Keratinocyte (primary cell): ENCODE measurements around the gene MCTP2. TPM values are rescaled to one million over a fixed set of nuclear protein-coding genes. Genes with fewer than 3 reads are reported as not detected.

Experiments used
- DNase-seq: peaks from one replicate; pipeline ENCODE4 v3.0.0-alpha.2; 2011; ENCODE audit warnings: low read depth, missing footprints, low spot score
- FAIRE-seq: peaks from 2 replicates; lab custom pipeline; 2011; peaks lifted over from hg19 to GRCh38; lab: Jason Lieb, UNC
- H2AFZ ChIP-seq: 2 replicates; pipeline ENCODE4 v1.6.0; 2012; ENCODE audit warnings: low read length, control low read depth, inconsistent platforms; ENCODE audit not compliant: control insufficient read depth
- H3K27ac ChIP-seq: 2 replicates; pipeline ENCODE4 v1.5.1; 2011; ENCODE audit warnings: low read length; ENCODE audit not compliant: control insufficient read depth, insufficient read depth
- H3K27me3 ChIP-seq: 3 replicates; pipeline ENCODE4 v1.6.0; 2011; ENCODE audit warnings: low read length; ENCODE audit not compliant: control insufficient read depth, insufficient read depth; ENCODE audit errors: extremely low read depth
- H3K36me3 ChIP-seq, 2 experiments: 2 replicates in 1 of 2; 3 replicates in 1 of 2; pipeline ENCODE4 v1.5.1; 2011; ENCODE audit warnings: low read length in 2 of 2, mild to moderate bottlenecking in 1 of 2; ENCODE audit not compliant: control insufficient read depth in 2 of 2, insufficient read depth in 2 of 2; ENCODE audit errors: extremely low read depth in 1 of 2
- H3K4me1 ChIP-seq: 3 replicates; pipeline ENCODE4 v1.5.1; 2011; ENCODE audit warnings: low read length; ENCODE audit not compliant: control insufficient read depth, insufficient read depth; ENCODE audit errors: extremely low read depth
- H3K4me2 ChIP-seq: 3 replicates; pipeline ENCODE4 v1.6.0; 2011; ENCODE audit warnings: low read depth, low read length; ENCODE audit not compliant: control insufficient read depth, insufficient read depth; ENCODE audit errors: extremely low read depth
- H3K4me3 ChIP-seq, 3 experiments: fragments of 200-600 bp in 1 of 3; sonication (generic) in 1 of 3; 2 replicates in 2 of 3; 3 replicates in 1 of 3; pipeline ENCODE4 v1.5.1; 2011 to 2016; ENCODE audit warnings: low read length in 3 of 3, mild to moderate bottlenecking in 3 of 3, control low read depth in 2 of 3, inconsistent platforms in 1 of 3, low read depth in 1 of 3, mixed read lengths in 1 of 3, mixed run types in 1 of 3, moderate library complexity in 1 of 3; ENCODE audit not compliant: control insufficient read depth in 2 of 3, insufficient read depth in 2 of 3; ENCODE audit errors: extremely low read depth in 1 of 3
- H3K79me2 ChIP-seq: 2 replicates; pipeline ENCODE4 v1.6.0; 2012; ENCODE audit warnings: low read length; ENCODE audit not compliant: control insufficient read depth, insufficient read depth
- H3K9ac ChIP-seq: 3 replicates; pipeline ENCODE4 v1.6.0; 2011; ENCODE audit warnings: low read length; ENCODE audit not compliant: control insufficient read depth, insufficient read depth; ENCODE audit errors: extremely low read depth
- H3K9me1 ChIP-seq: 3 replicates; pipeline ENCODE4 v1.6.0; 2011; ENCODE audit warnings: low read length; ENCODE audit not compliant: control insufficient read depth, insufficient read depth; ENCODE audit errors: extremely low read depth
- H3K9me3 ChIP-seq: 2 replicates; pipeline ENCODE4 v1.5.1; 2012; ENCODE audit warnings: low read depth, low read length; ENCODE audit not compliant: control insufficient read depth
- H4K20me1 ChIP-seq: 3 replicates; pipeline ENCODE4 v1.6.0; 2011; ENCODE audit warnings: low read length; ENCODE audit not compliant: control insufficient read depth, insufficient read depth; ENCODE audit errors: extremely low read depth
- EZH2 ChIP-seq: IDR thresholded peaks from one replicate; pipeline ENCODE4 v1.6.1; 2012; ENCODE audit warnings: inconsistent platforms, mild to moderate bottlenecking, low read length, moderate library complexity
- dilution Hi-C: fragments of 300-500 bp; cut with MboI; formaldehyde crosslinking; loops from one replicate; pipeline ENCODE4 v1.7.0; 2020; ENCODE audit warnings: low sequenced_read_pairs; ENCODE audit not compliant: extremely low pct_ligation_motif_present
- polyA plus RNA-seq, 5 experiments: library from polyadenylated mRNA; depleted of rRNA in 3 of 5; stranded (reverse) in 3 of 5; stranded (forward) in 1 of 5; unstranded in 1 of 5; fragments of >200 nt; gene quantifications; 1 replicate in 1 of 5; 2 replicates in 3 of 5; 3 replicates in 1 of 5; pipeline versions ENCODE4 v1.2.1 to v1.2.3, GENCODE V29; 2011 to 2012; ENCODE audit warnings: missing spikeins in 2 of 5, low read depth in 1 of 5, low replicate concordance in 1 of 5
- TF ChIP-seq, protein P1 (sequence below), 3 experiments: IDR thresholded peaks in 1 of 3; conservative IDR thresholded peaks in 1 of 3; optimal IDR thresholded peaks in 1 of 3; 2 replicates in 2 of 3; 3 replicates in 1 of 3; pipeline versions ENCODE3 to v1.5.1; 2011; ENCODE audit warnings: low read length in 3 of 3, mild to moderate bottlenecking in 3 of 3, moderate library complexity in 2 of 3, control low read depth in 1 of 3, inconsistent platforms in 1 of 3; ENCODE audit not compliant: insufficient read depth in 2 of 3; ENCODE audit errors: extremely low read depth in 1 of 3

Gene MCTP2
- polyA plus RNA-seq, 1 donor (not counting 4 experiments of a cell fraction or from before 2014, with no cell fraction given): 22.0 TPM

- Histone ChIP-seq H3K79me2 (no peaks in the 10 kb centered on the region), H3K27me3 (no peaks in the 10 kb centered on the region), H3K9ac (no peak overlapping the region), H3K9me3 (no peaks in the 10 kb centered on the region), H3K4me3 (no peak overlapping the region), H3K36me3 (peaks cover 0 to 4% of the 10 kb centered on the region in 2 experiments), H4K20me1 (no peaks in the 10 kb centered on the region), H3K9me1 (no peaks in the 10 kb centered on the region), H2AFZ (no peak overlapping the region), H3K4me1 (peaks cover 7% of the 10 kb centered on the region), H3K4me2 (no peak overlapping the region), H3K27ac (no peak overlapping the region)
- dilution Hi-C loops: no loop called here
- DNase-seq: no peak
- TF ChIP-seq, protein P1, sequence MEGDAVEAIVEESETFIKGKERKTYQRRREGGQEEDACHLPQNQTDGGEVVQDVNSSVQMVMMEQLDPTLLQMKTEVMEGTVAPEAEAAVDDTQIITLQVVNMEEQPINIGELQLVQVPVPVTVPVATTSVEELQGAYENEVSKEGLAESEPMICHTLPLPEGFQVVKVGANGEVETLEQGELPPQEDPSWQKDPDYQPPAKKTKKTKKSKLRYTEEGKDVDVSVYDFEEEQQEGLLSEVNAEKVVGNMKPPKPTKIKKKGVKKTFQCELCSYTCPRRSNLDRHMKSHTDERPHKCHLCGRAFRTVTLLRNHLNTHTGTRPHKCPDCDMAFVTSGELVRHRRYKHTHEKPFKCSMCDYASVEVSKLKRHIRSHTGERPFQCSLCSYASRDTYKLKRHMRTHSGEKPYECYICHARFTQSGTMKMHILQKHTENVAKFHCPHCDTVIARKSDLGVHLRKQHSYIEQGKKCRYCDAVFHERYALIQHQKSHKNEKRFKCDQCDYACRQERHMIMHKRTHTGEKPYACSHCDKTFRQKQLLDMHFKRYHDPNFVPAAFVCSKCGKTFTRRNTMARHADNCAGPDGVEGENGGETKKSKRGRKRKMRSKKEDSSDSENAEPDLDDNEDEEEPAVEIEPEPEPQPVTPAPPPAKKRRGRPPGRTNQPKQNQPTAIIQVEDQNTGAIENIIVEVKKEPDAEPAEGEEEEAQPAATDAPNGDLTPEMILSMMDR (optimal IDR thresholded peaks at IDR 0.05 in 1 of 3, IDR thresholded peaks at IDR 0.05 in 1 of 3, conservative IDR thresholded peaks at IDR 0.05 in 1 of 3; ENCODE audit: extremely low read depth in 1 of 3, insufficient read depth in 2 of 3, low read length in 3 of 3): no peak
- no peak for FAIRE-seq
Observed at GRCh38 chr15:94441760-94442159, 210.4 kb downstream of the MCTP2 start.

DNA sequence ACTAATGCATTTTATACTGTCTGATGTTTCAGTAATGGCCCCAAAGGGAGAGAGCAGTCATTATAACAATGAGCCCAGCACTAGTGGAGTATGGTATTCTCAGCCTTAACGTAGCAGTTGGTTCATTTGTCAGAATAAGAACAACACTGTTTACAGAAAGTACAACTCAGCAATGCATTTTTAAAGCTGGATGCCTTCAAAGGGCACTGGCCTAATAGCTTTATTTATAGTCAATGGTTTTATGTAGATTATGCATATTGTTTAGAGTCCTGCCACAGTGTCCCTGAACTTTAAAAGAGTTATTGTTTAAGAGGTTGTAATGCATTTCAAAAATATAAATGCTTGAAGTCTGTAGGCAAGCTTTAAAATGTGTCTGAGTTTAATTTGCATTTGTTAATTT lies 211.1 kb downstream of the MCTP2 start:
- no peak for DNase-seq
- FAIRE-seq: no peak
- Histone ChIP-seq H3K9ac (no peak overlapping the region), H3K4me1 (peaks cover 7% of the 10 kb centered on the region), H3K27me3 (no peaks in the 10 kb centered on the region), H4K20me1 (no peaks in the 10 kb centered on the region), H2AFZ (no peak overlapping the region), H3K9me1 (no peaks in the 10 kb centered on the region), H3K4me2 (no peak overlapping the region), H3K9me3 (no peaks in the 10 kb centered on the region), H3K79me2 (no peaks in the 10 kb centered on the region), H3K36me3 (peaks cover 0 to 4% of the 10 kb centered on the region in 2 experiments), H3K4me3 (no peak overlapping the region), H3K27ac (no peak overlapping the region)
- TF ChIP-seq, protein P1 (optimal IDR thresholded peaks at IDR 0.05 in 1 of 3, IDR thresholded peaks at IDR 0.05 in 1 of 3, conservative IDR thresholded peaks at IDR 0.05 in 1 of 3; ENCODE audit: extremely low read depth in 1 of 3, insufficient read depth in 2 of 3, low read length in 3 of 3): no peak
- TF ChIP-seq EZH2: no peak
- dilution Hi-C loops: no loop called here
